C4-2B (cell line): ENCODE measurements around the gene FGD5.

Experiments used
- CTCF ChIP-seq: fragments of 450-650 bp; conservative IDR thresholded peaks from 2 replicates; pipeline ENCODE4 v1.5.1; 2017; ENCODE audit warnings: mild to moderate bottlenecking
- ZFX ChIP-seq: fragments of 450-650 bp; IDR thresholded peaks from 2 replicates; pipeline ENCODE4 v1.6.1; 2017

- no peak for TF ChIP-seq CTCF
- no peak for TF ChIP-seq ZFX
These were observed 87.7 kb downstream of the FGD5 start for GRCh38 chr3:14906355-14906971.
